GM12878 (cell line): Measurements from ENCODE around the gene WDR86. TPM values are rescaled to one million over a fixed set of nuclear protein-coding genes. Genes with fewer than 3 reads are reported as not detected.

Experiments used
- ATAC-seq: fragments of 200-7000 bp; cut with Tn5 transposase; 3 replicates; pipeline ENCODE4 v1.9.1; 2020; ENCODE audit warnings: mild to moderate bottlenecking, moderate library complexity
- BruUV-seq: library from RNA; stranded (reverse); fragments of 400-500 nt; replicated peaks from 2 replicates; lab custom pipeline; 2021; lab: Mats Ljungman, UMichigan
- CTCF ChIA-PET: fragments of 300-600 bp; sonication (Branson Sonifier 250); formaldehyde crosslinking; extraction: SDS; loops from one replicate; lab custom pipeline; 2021; ENCODE audit warnings: inconsistent platforms; lab: Yijun Ruan, JAX
- POLR2A ChIA-PET: fragments of 350-600 bp; formaldehyde crosslinking; extraction: SDS; loops from one replicate; lab custom pipeline; 2021; ENCODE audit warnings: inconsistent platforms; lab: Charles Lee
- RAD21 ChIA-PET: fragments of 300-600 bp; sonication (Branson Sonifier 250); formaldehyde crosslinking; loops from one replicate; lab custom pipeline; 2023; ENCODE audit warnings: antibody characterized with exemption; ENCODE audit not compliant: unreplicated experiment; lab: Charles Lee
- SMC1A ChIA-PET: fragments of 300-600 bp; sonication (Branson Sonifier 250); formaldehyde crosslinking; loops from one replicate; lab custom pipeline; 2023; ENCODE audit not compliant: unreplicated experiment, uncharacterized antibody; lab: Charles Lee
- DNase-seq: peaks from one replicate; pipeline ENCODE4 v3.0.0-alpha.2; 2011; ENCODE audit warnings: low read depth, low spot score
- FAIRE-seq: peaks from 3 replicates; lab custom pipeline; 2011; peaks lifted over from hg19 to GRCh38; lab: Jason Lieb, UNC
- H2AFZ ChIP-seq: 2 replicates; pipeline ENCODE4 v1.6.0; 2011; ENCODE audit warnings: low read depth, low read length, control low read depth; ENCODE audit not compliant: control insufficient read depth
- H3K27ac ChIP-seq: 2 replicates; pipeline ENCODE4 v1.5.1; 2011; ENCODE audit warnings: control low read depth; ENCODE audit not compliant: control insufficient read depth, insufficient read depth
- H3K27me3 ChIP-seq, 2 experiments: replicated peaks in 1 of 2; 2 replicates each; pipeline versions ENCODE4 v1.6.0 to v1.6.1; 2011; ENCODE audit warnings: low read length in 1 of 2; ENCODE audit not compliant: control insufficient read depth in 2 of 2, insufficient read depth in 2 of 2
- H3K36me3 ChIP-seq, 2 experiments: 2 replicates each; pipeline ENCODE4 v1.5.1; 2011; ENCODE audit warnings: low read length in 1 of 2; ENCODE audit not compliant: control insufficient read depth in 2 of 2, insufficient read depth in 2 of 2
- H3K4me1 ChIP-seq: 2 replicates; pipeline ENCODE4 v1.6.1; 2011; ENCODE audit warnings: mild to moderate bottlenecking, low read length, moderate library complexity, mixed read lengths; ENCODE audit not compliant: control insufficient read depth, insufficient read depth
- H3K4me2 ChIP-seq: 2 replicates; pipeline ENCODE4 v1.6.0; 2011; ENCODE audit warnings: control low read depth; ENCODE audit not compliant: control insufficient read depth, insufficient read depth
- H3K4me3 ChIP-seq: fragments of 200-600 bp; sonication (generic); 2 replicates; pipeline ENCODE4 v1.5.1; 2016
- H3K79me2 ChIP-seq: 2 replicates; pipeline ENCODE4 v1.6.0; 2011; ENCODE audit warnings: low read length; ENCODE audit not compliant: control insufficient read depth, insufficient read depth
- H3K9ac ChIP-seq: 2 replicates; pipeline ENCODE4 v1.8.0; 2011; ENCODE audit warnings: low read length, control low read depth, mixed read lengths; ENCODE audit not compliant: control insufficient read depth, insufficient read depth
- H3K9me3 ChIP-seq: replicated peaks from 3 replicates; pipeline ENCODE4 v1.5.1; 2011; ENCODE audit warnings: mild to moderate bottlenecking, low read length; ENCODE audit not compliant: control insufficient read depth, insufficient read depth
- H4K20me1 ChIP-seq: 2 replicates; pipeline ENCODE4 v1.6.0; 2011; ENCODE audit not compliant: control insufficient read depth, insufficient read depth
- BHLHE40 ChIP-seq, 2 experiments: fragments of 450-650 bp in 1 of 2; IDR thresholded peaks; 2 replicates each; pipeline ENCODE4 v1.6.1; 2011 to 2017; ENCODE audit warnings: low read depth in 2 of 2, borderline replicate concordance in 1 of 2, improper control_type of control experiment in 1 of 2, low read length in 1 of 2, mild to moderate bottlenecking in 1 of 2
- IKZF2 ChIP-seq, 2 experiments: fragments of 450-650 bp; IDR thresholded peaks; 2 replicates each; pipeline ENCODE4 v1.6.1; 2017; ENCODE audit warnings: mild to moderate bottlenecking in 2 of 2, moderate library complexity in 2 of 2
- NR2C1 ChIP-seq: fragments of 450-650 bp; IDR thresholded peaks from 2 replicates; pipeline ENCODE4 v1.6.1; 2017; ENCODE audit warnings: antibody characterized with exemption, mild to moderate bottlenecking, moderate library complexity
- RBBP5 ChIP-seq: fragments of 200-600 bp; sonication (generic); conservative IDR thresholded peaks from 2 replicates; pipeline ENCODE4 v1.6.1; 2016
- SREBF2 ChIP-seq: IDR thresholded peaks from 2 replicates; pipeline ENCODE4 v1.6.1; 2012; ENCODE audit warnings: mild to moderate bottlenecking, low read length
- WGBS: methylation state at CpG from one replicate; pipeline ENCODE4 v1.1.6; 2016; ENCODE audit warnings: low lambda C conversion rate; ENCODE audit not compliant: insufficient replicate concordance, insufficient coverage; ENCODE audit errors: missing lambda C conversion rate; 5-methylcytosine and 5-hydroxymethylcytosine counted together
- in situ Hi-C: fragments of 300-500 bp; cut with MboI; formaldehyde crosslinking; loops from 9 replicates; pipeline ENCODE4 v1.14.3; 2018; ENCODE audit warnings: mixed read lengths
- intact Hi-C: fragments of 100-400 bp; cut with micrococcal nuclease; formaldehyde crosslinking; loops from one replicate; pipeline ENCODE4 v1.14.2; 2022; ENCODE audit not compliant: unreplicated experiment
- polyA plus RNA-seq, 11 experiments: library from polyadenylated mRNA; depleted of rRNA in 4 of 11; unstranded in 6 of 11; stranded (reverse) in 5 of 11; fragments of >200 nt; fragmentation: Nextera tagmentation in 4 of 11; fragmentation: Illumina TruSeq in 1 of 11; extraction: Ambion mirVana in 4 of 11; extraction: Trizol in 1 of 11; gene quantifications; 1 replicate in 1 of 11; 2 replicates in 10 of 11; pipeline versions ENCODE4 v1.2.1 to v1.2.3, GENCODE V29; 2011 to 2016; ENCODE audit warnings: inconsistent platforms in 2 of 11, missing spikeins in 2 of 11, low read depth in 1 of 11
- total RNA-seq, 4 experiments: library from RNA; depleted of rRNA in 3 of 4; stranded (reverse); fragments of >200 nt in 3 of 4; fragmentation: Illumina TruSeq in 1 of 4; extraction: Trizol in 1 of 4; gene quantifications; 2 replicates each; pipeline versions ENCODE4 v1.2.1 to v1.2.3, GENCODE V29; 2013 to 2021
- TF ChIP-seq, protein P1 (sequence below): fragments of 450-650 bp; IDR thresholded peaks from 2 replicates; pipeline ENCODE4 v1.6.1; 2016; ENCODE audit warnings: mild to moderate bottlenecking

Gene WDR86
- total and polyA plus RNA-seq, 10 of the 15 experiments (the other 5 are each of a cell fraction or from before 2014, with no cell fraction given) = 0.05 to 0.19 (median 0.15) TPM; not detected in 7

DNA sequence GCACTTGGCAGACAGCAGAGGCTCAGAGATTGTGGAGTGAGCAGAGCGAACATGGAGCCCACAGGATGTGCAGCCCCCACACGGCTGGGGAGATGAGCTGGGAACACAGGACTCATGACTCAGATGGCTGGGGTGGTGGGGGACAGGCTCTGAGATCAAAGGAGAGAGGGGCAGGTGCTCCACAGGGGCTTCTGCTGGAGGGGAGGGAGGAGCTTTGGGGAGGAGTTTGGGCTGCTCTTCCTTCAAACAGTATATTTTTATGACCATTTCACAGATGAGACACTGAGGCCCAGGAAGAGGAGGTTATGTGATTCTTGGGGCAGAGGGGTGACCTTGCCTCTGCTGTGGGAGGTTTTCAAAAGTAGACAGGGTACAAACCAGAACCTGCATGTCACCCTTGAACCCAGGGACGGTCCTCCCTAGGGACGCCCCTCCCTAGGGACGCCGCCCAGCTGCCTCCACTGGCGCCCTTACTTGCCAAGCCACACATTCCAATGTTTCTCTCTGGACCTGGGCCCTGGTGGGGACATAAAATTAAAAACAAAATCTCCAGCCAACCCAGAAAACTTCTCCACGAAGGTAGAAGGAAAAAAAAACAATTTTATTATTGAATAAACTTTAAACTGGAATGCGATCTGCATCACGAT, 31.1 kb upstream of the WDR86 start:
- intact Hi-C loops = no loop called here
- no peak for DNase-seq
- TF ChIP-seq, protein P1, sequence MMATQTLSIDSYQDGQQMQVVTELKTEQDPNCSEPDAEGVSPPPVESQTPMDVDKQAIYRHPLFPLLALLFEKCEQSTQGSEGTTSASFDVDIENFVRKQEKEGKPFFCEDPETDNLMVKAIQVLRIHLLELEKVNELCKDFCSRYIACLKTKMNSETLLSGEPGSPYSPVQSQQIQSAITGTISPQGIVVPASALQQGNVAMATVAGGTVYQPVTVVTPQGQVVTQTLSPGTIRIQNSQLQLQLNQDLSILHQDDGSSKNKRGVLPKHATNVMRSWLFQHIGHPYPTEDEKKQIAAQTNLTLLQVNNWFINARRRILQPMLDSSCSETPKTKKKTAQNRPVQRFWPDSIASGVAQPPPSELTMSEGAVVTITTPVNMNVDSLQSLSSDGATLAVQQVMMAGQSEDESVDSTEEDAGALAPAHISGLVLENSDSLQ = no peak
- TF ChIP-seq NR2C1 = no peak
- TF ChIP-seq SREBF2 = no peak
- TF ChIP-seq IKZF2 (IDR thresholded peaks at IDR 0.05) = no peak
- no peak for TF ChIP-seq BHLHE40 (IDR thresholded peaks at IDR 0.05; ENCODE audit: borderline replicate concordance in 1 of 2, low read depth in 2 of 2, low read length in 1 of 2)
- no peak for TF ChIP-seq RBBP5
- TF ChIP-seq, all 136 proteins: peak for 0
- Histone ChIP-seq H3K9me3 (no peaks in the 10 kb centered on the region), H4K20me1 (no peaks in the 10 kb centered on the region), H3K36me3 (no peaks in the 10 kb centered on the region), H3K4me1 (no peaks in the 10 kb centered on the region), H2AFZ (no peak overlapping the region), H3K79me2 (no peaks in the 10 kb centered on the region), H3K4me3 (no peak overlapping the region), H3K4me2 (no peak overlapping the region), H3K27me3 (peaks cover 0 to 2% of the 10 kb centered on the region in 2 experiments; a peak in 2 of 4 replicates), H3K9ac (no peak overlapping the region), H3K27ac (no peak overlapping the region)
- in situ Hi-C loops = loop anchor here (10.0 kb wide), 1 partner anchor 76 kb away; no protein-coding TSS in a partner anchor
- WGBS = 51% methylated on average over 10 of the region's 10 CpGs
- ChIA-PET SMC1A (no interaction called here), POLR2A (interaction anchor here (0.6 kb wide), 1 partner anchor 29 kb away, joined by 6 read pairs; no protein-coding TSS in a partner anchor), RAD21 (no interaction called here), CTCF (no interaction called here)
- BruUV-seq = no TSS peak
- FAIRE-seq (no peak), ATAC-seq (no peak)
